Ramos (cell line): Measurements from ENCODE around the gene UMAD1.
"Not testable (repeated sequence)": the region's sequence is repeated elsewhere in the genome, so short reads cannot be mapped to it uniquely, and the experiment has no call there.

Experiments used
- in situ Hi-C: fragments of 300-500 bp; cut with MboI; formaldehyde crosslinking; loops from one replicate; pipeline ENCODE4 v1.14.3; 2022; ENCODE audit warnings: low sequenced_read_pairs; ENCODE audit not compliant: unreplicated experiment

UMAD1 gene

DNA sequence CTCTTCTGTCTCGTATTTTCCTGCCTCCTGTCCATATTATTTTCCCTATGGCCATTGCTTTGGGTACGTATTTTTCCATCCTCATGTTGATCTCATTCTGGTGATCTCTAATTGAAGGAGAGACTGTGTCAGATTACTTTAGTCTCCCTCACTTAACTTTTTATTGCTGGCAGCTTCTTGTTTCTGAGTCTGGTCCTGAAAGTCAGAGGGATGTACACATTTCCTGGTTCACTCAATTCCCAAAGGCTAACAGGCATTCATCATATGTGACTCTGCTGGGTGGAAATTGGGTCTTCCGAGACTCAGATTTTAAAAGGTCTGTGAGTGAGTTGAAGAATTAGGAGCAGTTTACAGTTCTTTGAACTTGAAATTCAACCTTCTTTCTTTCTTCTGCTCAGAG is 10.9 kb downstream of the UMAD1 start:
- in situ Hi-C loops = no loop called here

DNA sequence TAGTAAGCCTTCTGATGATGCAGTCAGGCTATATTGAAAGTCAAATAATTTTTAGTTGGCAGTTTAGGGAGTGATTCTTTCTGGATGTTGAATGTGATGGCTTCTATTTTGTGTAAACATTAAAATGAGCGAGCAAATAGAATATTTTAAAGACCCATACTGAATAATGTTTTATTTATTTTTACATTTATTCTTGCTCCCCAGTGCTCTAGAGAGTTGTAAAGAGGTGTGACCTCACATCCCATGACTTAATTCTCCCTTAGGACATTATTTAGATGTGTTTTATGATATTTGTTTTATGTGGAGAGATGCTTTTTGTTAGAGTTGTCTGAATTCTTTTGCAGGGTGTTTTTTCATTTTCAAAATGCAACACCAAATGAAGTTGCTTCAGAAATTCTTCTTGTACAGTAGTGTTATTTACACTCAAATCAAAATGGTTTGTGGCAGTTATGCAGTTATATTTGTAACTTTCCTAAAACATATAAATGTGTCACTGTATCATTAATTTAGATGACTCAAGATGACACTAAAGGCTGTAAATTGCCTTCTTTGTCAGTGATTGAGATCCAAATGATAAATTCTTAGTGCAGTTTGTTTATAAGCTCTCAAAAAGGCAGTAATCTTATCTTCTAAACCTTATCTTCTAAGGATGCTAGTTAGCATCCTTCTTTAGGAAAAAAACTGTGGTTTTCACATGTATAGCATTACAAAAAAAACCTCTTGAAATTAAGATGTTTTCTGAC is 12.4 kb downstream of the UMAD1 start:
- in situ Hi-C loops = no loop called here

DNA sequence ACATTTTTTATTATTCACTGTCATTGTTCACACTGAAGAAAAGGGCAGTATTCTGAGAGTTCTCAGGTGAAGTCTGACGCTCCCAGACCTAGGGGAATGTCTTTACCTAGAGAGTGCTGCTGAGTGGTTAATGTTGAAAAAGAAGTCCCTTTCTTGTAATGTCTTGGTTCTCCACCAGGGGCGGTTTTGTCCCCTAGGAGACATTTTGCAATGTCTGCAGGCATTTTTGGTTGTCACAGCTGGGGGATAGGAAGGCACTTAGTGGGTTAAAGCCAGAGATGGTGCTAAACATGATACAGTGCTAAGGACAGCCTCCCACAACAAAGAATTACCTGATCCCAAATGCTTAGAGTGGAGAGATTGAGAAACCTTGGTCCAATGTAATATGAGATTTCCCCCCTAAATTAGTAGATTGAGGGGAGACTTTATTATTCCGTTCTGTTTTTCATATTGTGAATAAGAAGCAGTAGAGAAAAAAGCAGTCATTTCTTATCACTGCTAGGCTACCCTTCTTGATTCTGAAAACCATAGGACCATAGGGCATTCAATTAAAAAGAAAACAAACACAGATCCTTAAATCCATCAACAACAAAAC is 13.1 kb downstream of the UMAD1 start:
- in situ Hi-C loops = no loop called here

DNA sequence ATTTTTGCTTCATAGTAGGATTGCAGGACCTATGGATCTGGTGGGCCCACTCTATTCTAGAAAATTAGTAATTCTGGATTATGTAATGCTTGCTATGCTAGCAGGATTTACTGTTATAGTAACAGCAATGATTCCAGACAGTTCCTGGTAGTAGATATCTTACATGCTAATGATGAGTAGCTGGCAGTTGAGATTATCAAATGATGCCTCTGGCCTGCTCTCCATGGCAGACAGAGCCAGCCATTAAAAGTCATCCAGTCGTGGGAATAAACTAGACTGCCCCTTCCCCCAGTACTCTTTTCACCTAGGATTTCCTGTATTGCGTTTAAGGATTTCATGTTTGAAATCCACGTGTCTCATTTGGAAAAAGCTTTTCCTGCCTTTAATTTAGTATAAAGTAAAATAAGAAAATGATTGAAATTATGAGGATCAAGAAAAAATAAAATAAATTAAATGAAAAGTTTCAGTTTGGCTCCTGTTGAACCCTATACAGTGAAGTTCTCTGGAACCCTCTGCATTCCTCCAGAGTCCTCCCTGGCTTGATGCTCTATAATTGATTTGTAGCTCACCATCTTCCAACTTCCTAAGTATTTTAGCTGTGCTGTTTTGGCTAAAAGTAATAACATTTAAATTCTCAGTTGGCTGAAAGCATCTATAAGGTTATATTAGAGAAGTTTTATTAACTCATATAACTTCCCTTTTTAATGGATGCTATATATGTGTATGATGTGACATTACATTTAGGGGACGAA is 14.6 kb downstream of the UMAD1 start:
- in situ Hi-C loops = no loop called here

DNA sequence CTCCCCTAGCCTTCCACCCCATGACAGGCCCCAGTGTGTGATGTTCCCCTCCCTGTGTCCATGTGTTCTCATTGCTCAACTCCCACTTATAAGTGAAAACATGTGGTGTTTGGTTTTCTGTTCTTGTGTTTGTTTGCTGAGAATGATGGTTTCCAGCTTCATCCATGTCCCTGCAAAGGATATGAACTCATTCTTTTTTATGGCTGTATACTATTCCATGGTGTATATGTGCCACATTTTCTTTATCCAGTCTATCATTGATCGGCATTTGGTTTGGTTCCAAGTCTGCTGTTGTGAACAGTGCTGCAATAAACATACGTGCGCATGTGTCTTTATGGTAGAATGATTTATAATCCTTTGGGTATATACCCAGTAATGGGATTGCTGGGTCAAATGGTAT is 15.9 kb downstream of the UMAD1 start:
- in situ Hi-C loops = not testable (repeated sequence)

DNA sequence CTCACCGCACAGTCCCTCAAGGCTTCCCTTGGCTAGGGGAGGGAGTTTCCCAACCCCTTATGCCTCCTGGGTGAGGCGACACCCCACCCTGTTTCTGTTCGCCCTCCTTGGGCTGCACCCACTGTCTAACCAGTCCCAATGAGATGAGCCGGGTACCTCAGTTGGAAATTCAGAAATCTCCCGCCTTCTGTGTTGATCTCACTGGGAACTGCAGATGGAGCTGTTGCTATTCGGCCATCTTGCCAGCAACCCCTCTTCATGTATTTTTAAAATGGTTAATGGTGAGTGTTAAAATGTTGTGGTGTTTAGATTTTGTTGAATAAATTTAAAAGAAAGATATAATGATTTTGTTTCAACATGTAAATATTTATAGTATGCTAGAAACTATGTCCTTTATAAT is 22.0 kb downstream of the UMAD1 start:
- in situ Hi-C loops = no loop called here

DNA sequence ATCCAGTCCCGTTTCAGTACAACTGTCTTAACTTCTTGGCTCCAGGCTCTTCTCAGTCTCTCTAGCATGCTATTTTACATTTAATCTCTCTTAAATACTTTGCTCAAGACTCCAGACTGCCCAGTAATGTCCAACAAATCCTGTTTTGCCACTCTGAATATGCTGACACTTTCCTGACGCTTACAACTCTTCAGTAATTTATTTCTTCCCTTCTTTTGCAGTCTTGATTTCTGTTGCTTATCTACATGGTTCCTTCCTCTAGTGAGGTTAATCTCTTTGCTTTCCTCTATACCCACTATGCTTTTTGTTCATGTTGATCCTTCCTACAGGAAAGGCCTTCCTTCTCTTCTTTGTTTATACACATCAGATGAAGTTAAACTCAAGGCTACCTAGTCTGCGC is 23.7 kb downstream of the UMAD1 start:
- in situ Hi-C loops = no loop called here

DNA sequence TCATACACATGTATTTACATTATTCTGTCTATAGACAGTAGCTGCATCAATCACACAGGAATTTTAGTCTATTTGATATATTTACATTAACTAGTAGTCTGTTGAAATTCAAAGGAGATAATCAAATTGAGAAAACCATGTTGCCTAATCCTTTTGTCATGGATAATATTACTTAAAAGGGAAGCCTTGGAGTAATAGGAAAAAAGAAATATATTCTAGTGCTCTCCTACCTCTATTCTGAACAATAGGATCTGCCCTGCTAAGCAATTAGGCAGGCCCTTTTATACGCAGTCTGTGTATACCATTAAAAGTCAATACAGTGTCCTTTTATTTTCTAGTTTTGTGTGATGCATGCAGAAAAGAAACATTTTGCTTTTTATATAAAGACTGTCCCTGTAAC is 24.5 kb downstream of the UMAD1 start:
- in situ Hi-C loops = no loop called here

DNA sequence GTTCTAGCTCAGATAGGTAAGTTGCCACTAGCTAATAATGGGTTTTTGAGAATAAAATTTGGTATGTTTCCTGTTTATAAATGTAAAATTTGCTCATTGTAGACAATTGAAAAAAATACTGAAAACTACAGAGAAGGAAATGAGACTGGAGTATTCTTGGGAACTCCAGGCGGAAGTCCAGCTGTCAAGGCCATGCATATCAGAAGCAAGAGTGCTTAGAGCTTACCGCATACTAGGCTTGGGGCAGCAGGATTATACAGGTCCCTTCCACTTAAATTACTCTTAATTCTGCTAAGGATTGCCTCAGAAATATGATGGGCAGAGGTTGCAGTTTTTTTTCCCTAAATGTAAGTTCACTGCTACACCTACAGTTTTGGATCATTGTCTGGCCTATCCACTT is 26.6 kb downstream of the UMAD1 start:
- in situ Hi-C loops = no loop called here

DNA sequence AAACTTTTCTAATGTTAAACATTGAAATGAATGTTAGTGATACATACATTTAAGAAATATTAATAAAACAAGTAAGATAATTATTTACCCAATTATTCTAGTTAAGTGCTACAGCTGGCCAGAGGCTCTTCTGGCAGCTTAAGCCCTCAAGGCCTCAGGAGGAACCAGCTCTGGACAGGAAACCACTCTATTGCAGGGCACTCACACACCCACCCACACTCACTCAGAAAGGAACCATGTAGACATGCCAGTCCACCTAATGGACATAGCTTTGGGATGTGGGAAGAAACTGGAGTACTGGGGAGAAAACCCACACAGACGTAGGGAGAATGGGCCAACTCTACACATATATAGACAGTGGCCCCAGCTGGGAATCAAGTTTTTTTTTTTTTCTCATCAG is 28.2 kb downstream of the UMAD1 start:
- in situ Hi-C loops = no loop called here

DNA sequence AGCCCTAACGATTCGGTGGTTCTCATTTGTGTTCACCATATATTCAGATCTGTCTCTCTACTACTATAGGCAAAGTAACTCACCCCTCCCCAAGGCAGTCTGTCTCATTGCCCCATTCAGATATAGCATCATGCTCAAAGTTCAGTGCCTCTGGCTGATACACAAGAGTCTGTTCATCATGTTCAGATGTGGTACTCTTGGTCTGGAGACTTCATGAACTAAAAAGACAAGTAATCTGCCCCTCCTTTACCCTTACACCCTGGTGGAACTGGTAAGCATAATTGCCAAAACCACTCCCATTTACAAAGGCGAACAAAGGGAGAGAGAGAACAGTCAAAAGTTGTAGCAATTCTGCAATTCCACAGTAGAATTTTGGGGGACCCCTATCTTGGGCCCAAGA is 29.9 kb downstream of the UMAD1 start:
- in situ Hi-C loops = no loop called here

DNA sequence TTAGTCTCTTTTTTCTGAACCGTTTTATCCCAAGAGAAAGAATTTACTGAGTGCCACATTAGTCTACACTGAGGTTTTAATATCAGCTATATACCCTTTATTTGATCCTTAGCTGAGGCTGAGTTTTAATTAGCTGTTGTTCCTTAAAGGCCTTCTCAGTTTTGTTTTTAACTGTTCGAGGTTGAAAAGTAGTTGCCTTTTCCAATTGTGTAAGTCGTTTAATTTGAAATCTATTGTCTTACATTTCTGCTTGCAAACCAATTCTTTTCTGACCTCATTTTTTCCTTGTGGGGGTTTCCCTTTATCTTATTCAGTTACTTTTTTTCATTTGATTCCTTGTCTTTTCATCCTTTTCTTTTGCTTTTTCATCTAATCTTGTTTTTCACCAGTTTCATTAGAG is 30.8 kb downstream of the UMAD1 start:
- in situ Hi-C loops = no loop called here

DNA sequence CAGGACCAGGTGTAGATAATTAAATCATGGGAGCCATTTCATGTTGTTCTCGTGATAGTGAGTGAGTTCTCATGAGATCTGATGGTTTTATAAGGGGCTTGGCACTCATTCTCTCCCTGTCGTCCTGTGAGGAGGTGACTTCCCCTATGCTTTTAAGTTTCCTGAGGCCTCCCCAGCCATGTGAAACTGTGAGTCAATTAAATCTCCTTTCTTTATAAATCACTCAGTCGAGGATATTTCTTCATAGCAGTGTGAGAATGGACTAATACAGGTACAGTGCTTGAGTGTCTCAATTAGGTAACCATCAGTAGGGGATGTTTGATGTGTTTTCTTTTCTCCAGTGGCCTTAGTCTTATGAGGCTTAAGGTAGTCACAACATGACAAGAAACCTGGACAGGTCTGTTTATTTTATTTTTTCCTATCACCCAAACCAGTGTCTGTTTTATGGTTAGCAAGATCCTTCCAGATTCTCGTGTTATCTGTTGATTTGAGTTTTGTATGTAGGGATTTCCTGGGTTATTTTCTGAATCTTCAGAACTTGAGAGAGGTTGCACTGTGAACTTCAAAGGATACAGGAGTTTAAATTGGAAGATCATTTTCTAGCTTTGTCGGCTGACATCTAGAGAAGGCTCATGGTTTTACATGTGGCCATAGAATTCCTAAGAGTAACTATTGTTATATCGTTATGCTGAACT is 32.1 kb downstream of the UMAD1 start:
- in situ Hi-C loops = no loop called here

DNA sequence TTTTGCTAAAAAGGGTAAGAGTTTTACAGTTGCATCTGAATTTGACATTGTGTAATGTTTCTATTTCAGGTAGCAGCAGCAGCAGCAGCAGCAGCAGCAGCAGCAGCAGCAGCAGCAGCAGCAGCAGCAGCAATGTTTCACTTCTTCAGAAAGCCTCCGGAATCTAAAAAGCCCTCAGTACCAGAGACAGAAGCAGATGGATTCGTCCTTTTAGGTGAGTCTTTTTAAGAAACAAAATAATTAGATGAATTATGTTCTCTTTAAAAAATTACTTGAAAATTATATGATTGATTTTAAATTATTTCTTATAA is 32.6 kb downstream of the UMAD1 start:
- in situ Hi-C loops = no loop called here

DNA sequence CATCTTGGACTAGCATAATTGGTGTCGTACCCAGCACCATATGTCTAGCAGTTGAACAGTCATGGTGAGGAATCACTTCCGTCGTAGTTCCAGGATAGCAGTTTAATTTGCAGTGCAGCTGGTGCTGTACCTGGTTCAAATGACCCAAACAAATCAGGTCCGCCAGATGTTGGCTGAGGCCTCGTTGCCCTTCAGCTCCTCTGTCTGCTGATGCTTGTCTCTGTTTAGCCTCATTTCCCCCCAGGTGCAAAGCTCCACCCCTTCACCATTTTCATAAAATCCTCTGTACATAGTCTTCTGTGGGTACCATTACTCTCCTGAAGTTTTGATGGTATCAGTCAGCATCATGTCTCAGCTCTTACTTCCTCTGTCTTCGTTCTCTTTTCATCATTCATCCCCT is 35.1 kb downstream of the UMAD1 start:
- in situ Hi-C loops = no loop called here

DNA sequence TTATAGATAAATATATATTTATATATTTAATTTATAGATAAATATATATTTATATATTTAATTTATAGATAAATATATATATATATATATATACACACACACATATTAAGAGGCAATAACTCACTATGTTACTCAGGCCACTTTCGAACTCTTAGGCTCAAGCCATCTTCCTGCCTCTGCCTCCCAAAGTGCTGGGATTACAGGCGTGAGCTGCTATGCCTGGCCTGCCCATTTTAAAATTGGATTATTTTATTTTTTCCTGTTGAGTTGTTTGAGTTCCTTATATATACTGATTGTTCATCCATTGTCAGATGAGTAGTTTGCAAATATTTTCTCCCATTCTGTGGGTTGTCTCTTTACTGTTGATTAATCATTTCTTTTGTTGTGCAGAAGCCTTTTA is 39.1 kb downstream of the UMAD1 start:
- in situ Hi-C loops = not testable (repeated sequence)

DNA sequence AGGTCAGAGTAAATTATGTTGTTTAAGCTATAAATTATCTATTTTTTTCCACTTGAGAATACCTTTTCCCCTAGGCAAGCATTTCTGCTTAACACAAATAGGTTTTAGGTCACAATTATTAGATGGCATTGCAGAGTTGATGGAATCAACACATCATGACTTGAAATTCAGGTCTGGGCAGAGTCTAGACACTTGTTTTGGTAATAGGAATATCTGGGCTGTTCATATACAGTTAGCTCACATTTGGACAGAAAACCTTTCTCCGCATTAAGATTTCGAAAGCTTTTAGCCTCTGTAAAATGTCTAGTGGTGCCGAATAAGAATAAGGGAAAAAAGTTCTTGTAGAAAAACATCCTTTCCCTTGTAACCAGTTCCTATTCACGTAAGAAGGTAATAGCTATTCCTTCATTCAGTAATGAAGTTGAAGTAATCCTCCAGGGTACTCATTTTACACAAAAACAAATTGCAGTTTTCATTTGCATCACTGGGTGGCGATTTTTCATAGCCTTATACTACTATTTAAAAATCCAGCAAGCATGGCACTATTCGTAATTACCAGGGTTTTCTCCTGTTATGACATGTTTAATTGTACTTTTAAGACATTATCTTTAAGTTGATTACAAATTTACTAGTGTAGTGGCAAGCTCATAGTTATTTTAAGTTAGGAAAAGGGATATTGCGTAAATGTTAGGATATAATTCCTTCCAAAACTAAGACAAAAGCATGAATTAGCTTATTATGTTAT is 40.8 kb downstream of the UMAD1 start:
- in situ Hi-C loops = no loop called here

DNA sequence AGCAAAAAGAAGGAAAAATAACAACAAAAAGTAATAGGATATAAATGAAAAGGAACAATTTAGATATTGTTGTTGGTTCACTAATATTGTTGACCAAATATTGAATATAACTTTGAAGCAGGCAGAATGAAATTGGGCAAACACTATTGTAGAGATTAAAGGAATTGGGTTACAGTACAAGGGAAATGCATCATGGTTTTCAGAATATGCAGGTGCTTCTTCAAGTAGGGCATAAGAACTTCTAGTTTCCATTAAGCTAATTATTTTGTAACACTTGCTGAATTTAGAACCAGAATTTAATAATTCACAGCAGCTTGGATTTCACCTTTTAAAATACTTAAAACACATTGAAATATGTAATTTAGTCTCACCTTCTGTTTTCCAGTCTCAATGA is 41.4 kb downstream of the UMAD1 start:
- in situ Hi-C loops = no loop called here

DNA sequence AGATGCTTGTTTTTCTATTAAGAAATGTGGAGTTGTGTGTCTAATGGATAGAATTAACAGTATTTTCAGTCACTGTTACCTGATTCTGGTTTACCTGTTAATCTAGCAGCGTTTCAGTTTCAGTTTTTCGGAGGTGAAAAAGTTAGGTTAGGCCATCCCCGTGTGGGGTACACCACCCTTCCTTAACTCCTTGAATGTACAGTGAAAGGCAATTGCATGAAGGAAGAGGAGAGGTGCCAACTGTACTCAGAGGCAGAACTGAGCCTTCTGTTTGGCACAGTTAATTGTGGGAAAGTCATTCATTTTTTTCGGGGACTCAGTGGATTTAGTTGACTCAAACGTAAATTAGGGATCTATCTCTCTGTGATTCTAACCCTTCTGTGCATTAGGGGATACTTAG is 42.3 kb downstream of the UMAD1 start:
- in situ Hi-C loops = no loop called here

DNA sequence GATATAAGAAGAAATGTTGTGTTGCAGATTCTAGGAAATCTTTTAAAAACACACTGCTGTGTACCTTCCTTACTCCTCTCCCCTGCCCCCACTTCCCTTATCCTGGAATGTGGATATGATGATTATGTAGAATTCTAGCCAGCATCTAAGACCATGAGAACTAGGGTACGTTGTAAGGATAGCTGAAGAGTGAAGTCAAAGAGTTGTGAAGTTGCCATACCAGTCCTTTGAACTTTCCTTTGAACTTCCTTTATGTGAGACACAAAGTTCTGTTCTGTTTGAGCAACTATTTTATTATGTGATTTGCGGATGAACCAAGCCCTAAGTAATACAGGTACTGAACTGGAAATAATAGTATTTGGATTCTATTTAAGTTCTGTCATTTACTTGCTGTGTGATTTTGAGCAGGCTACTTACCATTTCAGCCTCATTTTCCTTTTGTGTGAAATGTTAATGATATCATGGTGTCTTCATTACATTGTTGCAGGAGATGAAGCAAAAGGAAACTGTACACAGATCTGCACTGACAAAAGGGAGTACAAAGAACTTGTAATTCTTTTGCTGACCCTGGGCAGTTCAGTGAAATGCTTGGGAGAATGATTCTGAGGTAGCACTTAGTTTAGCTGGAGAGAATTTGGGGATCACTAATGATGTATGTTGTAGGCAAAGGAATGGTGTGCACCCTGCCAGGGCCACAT is 46.4 kb downstream of the UMAD1 start:
- in situ Hi-C loops = no loop called here
